ENCODE data around the gene RB1. TPM values are rescaled to one million over a fixed set of nuclear protein-coding genes. Genes with fewer than 3 reads are reported as not detected.

RB1 gene
- total and polyA plus RNA-seq, 2 donors: 30.2 to 52.3 TPM

- H3K9me3 ChIP-seq (ENCODE audit: control insufficient read depth in 2 of 2, insufficient read depth in 1 of 2, low read length in 1 of 2): no peaks in the 10 kb centered on the region
- DNase-seq (ENCODE audit: low read depth in 6 of 9, low spot score in 9 of 9): no peak
- H3K27me3 ChIP-seq (ENCODE audit: control insufficient read depth in 2 of 2, insufficient read depth in 1 of 2, low read length in 1 of 2): no peaks in the 10 kb centered on the region
- H3K4me1 ChIP-seq (ENCODE audit: control insufficient read depth in 2 of 2, insufficient read depth in 2 of 2, low read length in 2 of 2): peaks cover 19 to 50% of the 10 kb centered on the region in 2 donors
- peak overlapping the region in 1 of 2 donors; percentile 91 for H3K27ac ChIP-seq (ENCODE audit: low read depth in 1 of 2, low read length in 1 of 2)
- no peaks in the 10 kb centered on the region for H3K36me3 ChIP-seq (ENCODE audit: control insufficient read depth in 2 of 2, insufficient read depth in 2 of 2, low read length in 1 of 2)
- no peak overlapping the region for H3K4me3 ChIP-seq (ENCODE audit: low read length in 2 of 2)
- 94% methylated on average over 2 of the region's 2 CpGs for WGBS
Measured at GRCh38 chr13:48493851-48494250, 190.3 kb downstream of the RB1 start.

DNA sequence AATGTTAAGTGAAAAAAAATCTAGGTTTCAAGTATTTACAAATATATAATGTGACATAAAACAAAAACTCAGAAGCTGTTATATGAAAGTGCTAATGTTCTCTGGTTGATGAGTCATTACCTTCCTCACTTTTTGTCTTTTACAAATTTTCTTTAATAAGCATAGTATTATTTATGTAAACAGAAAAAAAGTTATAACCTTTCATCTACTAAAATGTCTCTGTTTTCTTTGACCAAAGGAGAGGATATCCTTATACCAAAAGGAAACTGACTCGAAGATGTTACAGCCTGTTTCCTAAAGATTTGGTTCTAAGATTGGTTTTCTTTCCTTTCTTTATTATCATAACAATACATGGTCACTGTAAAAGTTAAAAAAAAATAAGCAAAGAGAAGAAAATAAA lies 191.3 kb downstream of the RB1 start:
- 16% methylated on average over 1 of the region's 1 CpG for WGBS

DNA sequence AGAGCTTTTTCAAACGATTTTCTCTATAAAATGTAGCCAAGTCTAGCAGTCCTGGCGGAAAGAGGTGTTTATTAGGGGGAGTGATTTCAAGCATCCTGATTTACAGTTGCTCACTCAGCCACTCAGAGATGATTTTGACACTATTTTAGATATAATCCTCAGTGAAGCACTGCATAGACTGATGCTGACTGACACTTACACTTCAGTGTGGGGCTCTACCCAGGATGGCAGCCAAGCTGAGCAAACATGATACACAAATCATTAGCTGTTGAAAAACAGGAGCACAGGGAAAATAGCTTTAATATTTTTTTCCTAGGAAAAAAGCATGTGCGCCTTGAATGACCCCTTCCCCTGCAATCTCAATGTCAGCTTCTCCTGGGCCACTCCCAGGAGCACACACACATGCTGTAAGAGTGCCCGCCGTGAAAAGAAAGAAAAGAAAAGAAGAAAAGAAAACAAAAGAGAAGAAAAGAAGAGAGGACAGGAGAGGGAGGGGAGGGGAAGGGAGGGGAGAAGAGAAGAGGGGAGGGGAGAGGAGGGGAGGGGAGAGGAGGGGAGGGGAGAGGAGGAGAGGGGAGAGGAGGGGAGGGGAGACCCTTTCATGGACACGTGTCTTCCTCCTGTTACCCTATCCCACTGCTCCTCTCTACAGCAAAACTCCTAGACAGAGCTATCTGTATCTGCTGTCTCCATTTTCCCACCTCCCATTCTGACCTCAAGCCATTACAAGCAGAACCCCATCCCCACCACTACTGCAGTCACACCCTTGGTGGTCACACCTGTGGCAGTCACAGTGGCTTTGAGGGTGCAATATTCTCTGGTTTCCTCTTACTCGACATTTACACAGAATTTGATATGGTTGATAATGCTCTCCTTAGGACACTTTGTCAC lies 193.0 kb downstream of the RB1 start:
- peak overlapping the region in 1 of 2 donors; percentile 22 for H3K27ac ChIP-seq (ENCODE audit: low read depth in 1 of 2, low read length in 1 of 2)
- peak in 2 of 9 donors; percentile 11 to 57 for DNase-seq (ENCODE audit: low read depth in 6 of 9, low spot score in 9 of 9)
- H3K27me3 ChIP-seq (ENCODE audit: control insufficient read depth in 2 of 2, insufficient read depth in 1 of 2, low read length in 1 of 2): no peaks in the 10 kb centered on the region
- H3K9me3 ChIP-seq (ENCODE audit: control insufficient read depth in 2 of 2, insufficient read depth in 1 of 2, low read length in 1 of 2): no peaks in the 10 kb centered on the region
- WGBS: 32% methylated on average over 7 of the region's 7 CpGs
- H3K4me3 ChIP-seq (ENCODE audit: low read length in 2 of 2): no peak overlapping the region
- peaks cover 15 to 55% of the 10 kb centered on the region in 2 donors for H3K4me1 ChIP-seq (ENCODE audit: control insufficient read depth in 2 of 2, insufficient read depth in 2 of 2, low read length in 2 of 2)
- H3K36me3 ChIP-seq (ENCODE audit: control insufficient read depth in 2 of 2, insufficient read depth in 2 of 2, low read length in 1 of 2): no peaks in the 10 kb centered on the region

More for the DNA sequence above, 191.3 kb downstream of the RB1 start:
- Histone ChIP-seq H3K9me3 (ENCODE audit: control insufficient read depth in 2 of 2, insufficient read depth in 1 of 2, low read length in 1 of 2) (no peaks in the 10 kb centered on the region), H3K27me3 (ENCODE audit: control insufficient read depth in 2 of 2, insufficient read depth in 1 of 2, low read length in 1 of 2) (no peaks in the 10 kb centered on the region), H3K27ac (ENCODE audit: low read depth in 1 of 2, low read length in 1 of 2) (no peak overlapping the region), H3K36me3 (ENCODE audit: control insufficient read depth in 2 of 2, insufficient read depth in 2 of 2, low read length in 1 of 2) (no peaks in the 10 kb centered on the region), H3K4me3 (ENCODE audit: low read length in 2 of 2) (no peak overlapping the region), H3K4me1 (ENCODE audit: control insufficient read depth in 2 of 2, insufficient read depth in 2 of 2, low read length in 2 of 2) (peaks cover 19 to 50% of the 10 kb centered on the region in 2 donors)
- no peak for DNase-seq (ENCODE audit: low read depth in 6 of 9, low spot score in 9 of 9)

DNA sequence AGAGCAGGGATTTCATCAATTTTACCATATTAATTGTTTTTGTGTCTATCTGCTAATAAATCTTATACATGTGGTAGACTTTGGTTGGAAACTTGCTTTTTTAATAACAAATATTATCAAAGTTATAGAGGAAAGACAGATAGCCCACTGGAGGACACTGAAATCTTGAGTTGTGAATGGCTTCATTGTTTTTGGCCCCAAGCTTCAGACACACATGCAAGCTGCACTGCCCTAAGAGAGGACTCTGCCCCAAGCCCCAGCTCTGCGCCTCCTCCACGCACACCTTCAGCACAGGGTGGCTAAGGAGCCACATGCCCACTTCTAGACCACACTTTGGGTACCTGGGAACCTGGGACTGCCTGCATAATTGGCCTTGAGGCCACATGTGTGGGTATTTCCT lies 194.1 kb downstream of the RB1 start:
- Histone ChIP-seq H3K4me1 (ENCODE audit: control insufficient read depth in 2 of 2, insufficient read depth in 2 of 2, low read length in 2 of 2) (peaks cover 10 to 47% of the 10 kb centered on the region in 2 donors), H3K4me3 (ENCODE audit: low read length in 2 of 2) (no peak overlapping the region), H3K27ac (ENCODE audit: low read depth in 1 of 2, low read length in 1 of 2) (no peak overlapping the region), H3K36me3 (ENCODE audit: control insufficient read depth in 2 of 2, insufficient read depth in 2 of 2, low read length in 1 of 2) (no peaks in the 10 kb centered on the region), H3K9me3 (ENCODE audit: control insufficient read depth in 2 of 2, insufficient read depth in 1 of 2, low read length in 1 of 2) (no peaks in the 10 kb centered on the region), H3K27me3 (ENCODE audit: control insufficient read depth in 2 of 2, insufficient read depth in 1 of 2, low read length in 1 of 2) (no peaks in the 10 kb centered on the region)
- WGBS: over 99% methylated on average over 2 of the region's 2 CpGs
- no peak for DNase-seq (ENCODE audit: low read depth in 6 of 9, low spot score in 9 of 9)

GRCh38 chr13:48500652-48501197 lies 197.2 kb downstream of the RB1 start:
- 50% methylated on average over 4 of the region's 4 CpGs for WGBS

GRCh38 chr13:48501705-48502104 lies 198.2 kb downstream of the RB1 start:
- Histone ChIP-seq H3K4me1 (ENCODE audit: control insufficient read depth in 2 of 2, insufficient read depth in 2 of 2, low read length in 2 of 2) (peaks cover 22 to 54% of the 10 kb centered on the region in 2 donors), H3K9me3 (ENCODE audit: control insufficient read depth in 2 of 2, insufficient read depth in 1 of 2, low read length in 1 of 2) (no peaks in the 10 kb centered on the region), H3K27ac (ENCODE audit: low read depth in 1 of 2, low read length in 1 of 2) (no peak overlapping the region), H3K4me3 (ENCODE audit: low read length in 2 of 2) (no peak overlapping the region), H3K36me3 (ENCODE audit: control insufficient read depth in 2 of 2, insufficient read depth in 2 of 2, low read length in 1 of 2) (no peaks in the 10 kb centered on the region), H3K27me3 (ENCODE audit: control insufficient read depth in 2 of 2, insufficient read depth in 1 of 2, low read length in 1 of 2) (no peaks in the 10 kb centered on the region)
- DNase-seq (ENCODE audit: low read depth in 6 of 9, low spot score in 9 of 9): no peak
- WGBS: 99% methylated on average over 2 of the region's 2 CpGs

More at GRCh38 chr13:48500652-48501197, 197.2 kb downstream of the RB1 start:
- DNase-seq (ENCODE audit: low read depth in 6 of 9, low spot score in 9 of 9): peak in 2 of 9 donors; percentile 19 to 45
- no peaks in the 10 kb centered on the region for H3K27me3 ChIP-seq (ENCODE audit: control insufficient read depth in 2 of 2, insufficient read depth in 1 of 2, low read length in 1 of 2)
- no peak overlapping the region for H3K4me3 ChIP-seq (ENCODE audit: low read length in 2 of 2)
- no peaks in the 10 kb centered on the region for H3K9me3 ChIP-seq (ENCODE audit: control insufficient read depth in 2 of 2, insufficient read depth in 1 of 2, low read length in 1 of 2)
- peak overlapping the region; percentile 33 to 46 for H3K27ac ChIP-seq (ENCODE audit: low read depth in 1 of 2, low read length in 1 of 2)
- no peaks in the 10 kb centered on the region for H3K36me3 ChIP-seq (ENCODE audit: control insufficient read depth in 2 of 2, insufficient read depth in 2 of 2, low read length in 1 of 2)
- H3K4me1 ChIP-seq (ENCODE audit: control insufficient read depth in 2 of 2, insufficient read depth in 2 of 2, low read length in 2 of 2): peaks cover 16 to 52% of the 10 kb centered on the region in 2 donors

- DNase-seq (ENCODE audit: low read depth in 6 of 9, low spot score in 9 of 9): no peak
- Histone ChIP-seq H3K27ac (ENCODE audit: low read depth in 1 of 2, low read length in 1 of 2) (no peak overlapping the region), H3K36me3 (ENCODE audit: control insufficient read depth in 2 of 2, insufficient read depth in 2 of 2, low read length in 1 of 2) (no peaks in the 10 kb centered on the region), H3K4me1 (ENCODE audit: control insufficient read depth in 2 of 2, insufficient read depth in 2 of 2, low read length in 2 of 2) (peaks cover 18 to 54% of the 10 kb centered on the region in 2 donors), H3K9me3 (ENCODE audit: control insufficient read depth in 2 of 2, insufficient read depth in 1 of 2, low read length in 1 of 2) (peaks cover 0 to 2% of the 10 kb centered on the region in 2 donors), H3K4me3 (ENCODE audit: low read length in 2 of 2) (no peak overlapping the region), H3K27me3 (ENCODE audit: control insufficient read depth in 2 of 2, insufficient read depth in 1 of 2, low read length in 1 of 2) (no peaks in the 10 kb centered on the region)
- 95% methylated on average over 19 of the region's 19 CpGs for WGBS
Measured at GRCh38 chr13:48502601-48503319, 199.2 kb downstream of the RB1 start.

- no peak overlapping the region for H3K4me3 ChIP-seq (ENCODE audit: low read length in 2 of 2)
- H3K36me3 ChIP-seq (ENCODE audit: control insufficient read depth in 2 of 2, insufficient read depth in 2 of 2, low read length in 1 of 2): no peaks in the 10 kb centered on the region
- 80% methylated on average over 8 of the region's 8 CpGs for WGBS
- DNase-seq (ENCODE audit: low read depth in 6 of 9, low spot score in 9 of 9): peak in 2 of 9 donors; percentile 15 to 52
- peaks cover 0 to 2% of the 10 kb centered on the region in 2 donors for H3K9me3 ChIP-seq (ENCODE audit: control insufficient read depth in 2 of 2, insufficient read depth in 1 of 2, low read length in 1 of 2)
- peak overlapping the region in 1 of 2 donors; percentile 36 for H3K27ac ChIP-seq (ENCODE audit: low read depth in 1 of 2, low read length in 1 of 2)
- no peaks in the 10 kb centered on the region for H3K27me3 ChIP-seq (ENCODE audit: control insufficient read depth in 2 of 2, insufficient read depth in 1 of 2, low read length in 1 of 2)
- H3K4me1 ChIP-seq (ENCODE audit: control insufficient read depth in 2 of 2, insufficient read depth in 2 of 2, low read length in 2 of 2): peaks cover 18 to 59% of the 10 kb centered on the region in 2 donors
Measured at GRCh38 chr13:48504606-48505005, 201.1 kb downstream of the RB1 start.

Measured in thymus (tissue), 11 donors.